SJSA1 (cell line): ENCODE results near the gene YIPF2. TPM values are rescaled to one million over a fixed set of nuclear protein-coding genes. Genes with fewer than 3 reads are reported as not detected.
"Not testable (repeated sequence)": the region's sequence is repeated elsewhere in the genome, so short reads cannot be mapped to it uniquely, and the experiment has no call there.

ENCODE experiments used
- DNase-seq, 2 experiments: peaks; one replicate each; pipeline ENCODE4 v3.0.0-alpha.2; 2015 to 2020; ENCODE audit warnings: low spot score in 2 of 2, low read depth in 1 of 2
- H3K27ac ChIP-seq: fragments of 250-450 bp; sonication (Bioruptor Pico); 2 replicates; pipeline ENCODE4 v1.5.1; 2020; ENCODE audit warnings: mild to moderate bottlenecking, moderate library complexity
- H3K27me3 ChIP-seq: fragments of 250-450 bp; sonication (Bioruptor Pico); replicated peaks from 2 replicates; pipeline ENCODE4 v1.5.1; 2020; ENCODE audit warnings: mild to moderate bottlenecking, moderate library complexity
- H3K36me3 ChIP-seq: fragments of 250-450 bp; sonication (Bioruptor Pico); 2 replicates; pipeline ENCODE4 v1.5.1; 2020; ENCODE audit warnings: mild to moderate bottlenecking
- H3K4me1 ChIP-seq: fragments of 250-450 bp; sonication (Bioruptor Pico); replicated peaks from 2 replicates; pipeline ENCODE4 v1.6.1; 2021; ENCODE audit warnings: mild to moderate bottlenecking
- H3K4me3 ChIP-seq: fragments of 250-450 bp; sonication (Bioruptor Pico); 2 replicates; pipeline ENCODE4 v1.5.1; 2020; ENCODE audit warnings: mild to moderate bottlenecking
- H3K9me3 ChIP-seq: fragments of 250-450 bp; sonication (Bioruptor Pico); replicated peaks from 2 replicates; pipeline ENCODE4 v1.5.1; 2020; ENCODE audit warnings: mild to moderate bottlenecking
- total RNA-seq: library from RNA; depleted of rRNA; stranded (reverse); fragments of >200 nt; shearing (Covaris generic); gene quantifications from 2 replicates; pipeline ENCODE4 v1.2.3, GENCODE V29; 2014

YIPF2 gene
- total RNA-seq, 1 experiment from 2014 or later: 53.4 TPM

GRCh38 chr19:10960314-10961072 lies 32.1 kb upstream of the YIPF2 start, which contains the start of gene SMARCA4:
Gene SMARCA4 (plus strand): TSS chr19:10961030. CDS start chr19:10984152, 23,122 bp downstream.
- peak; percentile 95 to 97 for DNase-seq
- Histone ChIP-seq H3K27me3 (no peaks in the 10 kb centered on the region), H3K27ac (peak within 1 kb of the TSS; percentile 88), H3K9me3 (0 out of 2 replicates have a peak, but pooled peaks cover 4% of the 10 kb centered on the region), H3K36me3 (peaks cover 25% of the 10 kb centered on the region), H3K4me1 (peaks cover 19% of the 10 kb centered on the region), H3K4me3 (peak within 1 kb of the TSS; percentile 95)

DNA sequence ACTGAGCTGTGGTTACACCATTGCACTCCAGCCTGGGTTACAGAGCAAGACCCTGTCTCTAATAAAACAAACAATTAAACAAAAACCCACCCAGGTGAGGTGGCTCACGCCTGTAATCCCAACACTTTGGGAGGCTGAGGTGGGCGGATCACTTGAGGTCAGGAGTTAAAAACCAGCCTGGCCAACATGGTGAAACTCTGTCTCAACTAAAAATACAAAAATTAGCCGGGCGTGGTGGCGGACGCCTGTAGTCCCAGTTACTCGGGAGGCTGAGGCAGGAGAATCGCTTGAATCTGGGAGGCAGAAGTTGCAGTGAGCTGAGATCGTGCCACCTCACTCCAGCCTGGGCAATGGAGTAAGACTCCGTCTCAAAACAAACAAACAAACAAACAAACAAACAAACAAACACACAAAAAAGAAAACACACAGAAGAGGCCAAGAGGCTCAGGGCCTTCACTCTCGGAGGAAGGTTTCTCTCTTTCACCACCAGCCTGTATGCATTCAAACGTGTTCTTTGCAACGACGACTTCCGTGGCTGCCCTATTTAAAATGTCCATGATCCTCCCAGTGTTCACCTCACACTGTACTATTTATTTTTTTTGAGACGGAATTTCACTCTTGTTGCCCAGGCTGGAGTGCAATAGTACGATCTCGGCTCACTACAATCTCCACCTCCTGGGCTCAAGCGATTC lies 31.0 kb upstream of the YIPF2 start:
- DNase-seq, H3K9me3 ChIP-seq, H3K27ac ChIP-seq, H3K27me3 ChIP-seq: not testable (repeated sequence)
- Histone ChIP-seq H3K4me3 (peak overlapping the region; percentile 95), H3K36me3 (peaks cover 14% of the 10 kb centered on the region), H3K4me1 (peaks cover 26% of the 10 kb centered on the region)

- H3K27me3 ChIP-seq: no peaks in the 10 kb centered on the region
- H3K4me1 ChIP-seq: peaks cover 18% of the 10 kb centered on the region
- no peaks in the 10 kb centered on the region for H3K36me3 ChIP-seq
- no peak overlapping the region for H3K27ac ChIP-seq
- no peak for DNase-seq
- H3K9me3 ChIP-seq: no peaks in the 10 kb centered on the region; the same call in 1 of the 2 replicates
- H3K4me3 ChIP-seq: no peak overlapping the region
These were observed 24.4 kb upstream of the YIPF2 start for GRCh38 chr19:10952809-10953208.

GRCh38 chr19:10946958-10947657 lies 18.7 kb upstream of the YIPF2 start:
- peak overlapping the region; percentile 14; the same call in 1 of the 2 replicates for H3K27ac ChIP-seq
- H3K4me3 ChIP-seq: no peak overlapping the region
- no peaks in the 10 kb centered on the region for H3K9me3 ChIP-seq
- no peaks in the 10 kb centered on the region for H3K36me3 ChIP-seq
- peak in 1 of 2 experiments; percentile 72 for DNase-seq
- no peaks in the 10 kb centered on the region for H3K27me3 ChIP-seq
- H3K4me1 ChIP-seq: peaks cover 12% of the 10 kb centered on the region

DNA sequence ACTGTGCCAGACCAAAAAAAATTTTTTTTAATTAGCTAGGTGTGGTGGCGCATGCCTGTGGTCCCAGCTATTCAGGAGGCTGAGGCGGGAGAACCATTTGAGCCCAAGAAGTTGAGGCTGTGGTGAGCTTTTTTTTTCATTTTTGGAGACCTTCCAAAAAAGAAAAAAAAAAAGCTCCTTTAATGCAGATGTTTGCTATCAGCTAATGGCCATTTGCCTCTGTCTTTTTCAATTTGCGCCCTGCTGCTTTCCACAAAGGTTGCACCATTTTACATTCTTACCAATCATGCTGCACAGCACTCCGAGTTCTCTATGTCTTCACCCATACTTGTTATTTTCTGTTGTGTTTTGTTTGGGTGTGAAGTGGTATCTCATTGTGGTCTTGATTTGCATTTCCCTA lies 16.8 kb upstream of the YIPF2 start:
- Histone ChIP-seq H3K27me3 (no peaks in the 10 kb centered on the region), H3K4me3 (no peak overlapping the region), H3K9me3 (no peaks in the 10 kb centered on the region), H3K4me1 (peaks cover 12% of the 10 kb centered on the region), H3K36me3 (no peaks in the 10 kb centered on the region), H3K27ac (no peak overlapping the region)
- no peak for DNase-seq

DNA sequence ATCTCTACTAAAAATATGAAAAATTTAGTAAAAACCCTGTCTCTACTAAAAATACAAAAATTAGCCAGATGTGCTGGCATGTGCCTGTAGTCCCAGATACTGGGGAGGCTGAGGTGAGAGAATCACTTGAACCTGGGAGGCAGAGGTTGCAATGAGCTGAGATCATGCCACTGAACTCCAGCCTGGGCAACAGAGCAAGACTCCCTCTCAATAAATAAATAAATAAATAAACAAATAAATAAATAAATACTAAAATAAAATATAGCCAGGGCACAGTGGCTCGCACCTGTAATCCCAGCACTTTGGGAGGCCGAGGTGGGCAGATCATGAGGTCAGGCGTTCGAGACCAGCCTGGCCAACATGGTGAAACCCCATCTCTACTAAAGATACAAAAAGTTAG lies 15.0 kb upstream of the YIPF2 start:
- not testable (repeated sequence) for H3K9me3 ChIP-seq, H3K4me3 ChIP-seq, H3K36me3 ChIP-seq, H3K27me3 ChIP-seq, H3K27ac ChIP-seq, DNase-seq
- peaks cover 19% of the 10 kb centered on the region for H3K4me1 ChIP-seq

GRCh38 chr19:10941649-10942048 lies 13.2 kb upstream of the YIPF2 start:
- H3K36me3 ChIP-seq, H3K27me3 ChIP-seq, H3K27ac ChIP-seq, DNase-seq, H3K9me3 ChIP-seq, H3K4me1 ChIP-seq, H3K4me3 ChIP-seq: not testable (repeated sequence)

DNA sequence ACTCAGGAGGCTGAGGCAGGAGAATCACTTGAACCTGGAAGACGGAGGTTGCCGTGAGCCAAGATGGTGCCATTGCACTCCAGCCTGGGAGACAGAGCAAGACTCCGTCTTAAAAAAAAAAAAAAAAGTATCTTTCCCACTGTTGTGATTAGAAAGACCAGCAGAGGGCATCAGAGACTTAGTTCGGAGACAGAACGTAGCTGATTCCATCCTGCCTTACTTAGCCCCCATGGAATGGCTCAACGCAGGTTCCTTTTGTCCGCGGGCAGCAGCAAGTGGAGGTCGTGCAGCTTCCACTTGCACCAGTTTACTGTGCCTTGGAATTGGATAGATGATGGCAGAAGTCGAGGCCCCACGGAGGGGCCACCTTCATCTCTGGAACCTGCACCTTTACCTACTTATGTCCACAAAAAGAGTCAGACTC lies 8.2 kb upstream of the YIPF2 start:
- Histone ChIP-seq H3K9me3 (no peaks in the 10 kb centered on the region), H3K27ac (no peak overlapping the region), H3K4me1 (peaks cover 7% of the 10 kb centered on the region), H3K36me3 (peaks cover 19% of the 10 kb centered on the region), H3K4me3 (no peak overlapping the region), H3K27me3 (no peaks in the 10 kb centered on the region)
- DNase-seq: peak in 1 of 2 experiments; percentile 70

- no peak for DNase-seq
- Histone ChIP-seq H3K9me3 (no peaks in the 10 kb centered on the region), H3K36me3 (peaks cover 26% of the 10 kb centered on the region), H3K4me1 (peaks cover 7% of the 10 kb centered on the region), H3K27ac (no peak overlapping the region), H3K4me3 (no peak overlapping the region), H3K27me3 (no peaks in the 10 kb centered on the region)
These were observed 7.1 kb upstream of the YIPF2 start for GRCh38 chr19:10935371-10936059.

GRCh38 chr19:10929402-10929794 lies 959 bp upstream of the YIPF2 start:
- DNase-seq: peak in 1 of 2 experiments; percentile 46
- peak overlapping the region; percentile 85 for H3K4me3 ChIP-seq
- no peaks in the 10 kb centered on the region for H3K27me3 ChIP-seq
- peaks cover 60% of the 10 kb centered on the region for H3K36me3 ChIP-seq
- H3K9me3 ChIP-seq: no peaks in the 10 kb centered on the region
- H3K4me1 ChIP-seq: peaks cover 15% of the 10 kb centered on the region
- no peak overlapping the region; the same call in 1 of the 2 replicates for H3K27ac ChIP-seq

- Histone ChIP-seq H3K27me3 (no peaks in the 10 kb centered on the region), H3K4me3 (peak overlapping the region; percentile 85), H3K36me3 (peaks cover 69% of the 10 kb centered on the region), H3K9me3 (no peaks in the 10 kb centered on the region), H3K27ac (peak overlapping the region; percentile 44), H3K4me1 (peaks cover 15% of the 10 kb centered on the region)
- no peak for DNase-seq
These were observed 493 bp downstream of the YIPF2 start for GRCh38 chr19:10927730-10928562.

DNA sequence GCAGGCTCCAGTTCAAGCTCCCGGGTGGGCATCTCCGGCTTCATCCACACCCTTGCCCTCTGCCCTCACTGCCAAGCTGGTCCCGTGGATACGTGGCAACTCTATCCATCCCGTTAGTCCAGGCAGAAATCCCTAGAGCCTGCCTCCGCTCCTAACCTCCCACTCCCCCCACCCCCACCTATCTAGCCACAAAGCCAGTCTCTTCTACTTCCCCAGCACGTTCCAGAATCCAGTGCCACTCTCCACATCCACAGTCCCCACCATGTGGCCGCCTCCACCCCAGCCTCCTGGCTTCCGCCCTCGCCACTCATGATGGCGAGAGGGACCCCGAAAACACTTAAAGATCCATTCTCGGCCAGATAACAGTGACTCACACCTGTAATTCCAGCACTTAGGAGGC lies 3.8 kb downstream of the YIPF2 start:
- no peak for DNase-seq
- no peak overlapping the region for H3K4me3 ChIP-seq
- H3K27ac ChIP-seq: no peak overlapping the region
- no peaks in the 10 kb centered on the region for H3K9me3 ChIP-seq
- H3K27me3 ChIP-seq: no peaks in the 10 kb centered on the region
- H3K4me1 ChIP-seq: peaks cover 11% of the 10 kb centered on the region
- H3K36me3 ChIP-seq: peaks cover 73% of the 10 kb centered on the region
